DOHH2 (cell line): ENCODE data around the gene MVB12B.

Source experiments
- H3F3A ChIP-seq: fragments of 200-600 bp; sonication (generic), shearing (Covaris generic); 2 replicates; pipeline ENCODE4 v1.6.0; 2016; ENCODE audit warnings: antibody characterized with exemption, mild to moderate bottlenecking; ENCODE audit not compliant: control insufficient read depth, insufficient read depth
- H3K27ac ChIP-seq: fragments of 200-600 bp; sonication (generic); 2 replicates; pipeline ENCODE4 v1.5.1; 2014; ENCODE audit warnings: low read depth, mild to moderate bottlenecking, low read length, moderate library complexity
- H3K27me3 ChIP-seq: fragments of 200-600 bp; sonication (generic); 2 replicates; pipeline ENCODE4 v1.6.1; 2014; ENCODE audit warnings: mild to moderate bottlenecking, low read length, mixed read lengths; ENCODE audit not compliant: control insufficient read depth
- H3K36me3 ChIP-seq: fragments of 200-600 bp; sonication (generic); 2 replicates; pipeline ENCODE4 v1.6.1; 2014; ENCODE audit warnings: mild to moderate bottlenecking, low read length, moderate library complexity, mixed read lengths; ENCODE audit not compliant: control insufficient read depth
- H3K4me1 ChIP-seq: fragments of 200-600 bp; sonication (generic); 2 replicates; pipeline ENCODE4 v1.6.1; 2014; ENCODE audit warnings: mild to moderate bottlenecking, low read length, mixed read lengths; ENCODE audit not compliant: control insufficient read depth
- H3K4me2 ChIP-seq: fragments of 200-600 bp; sonication (generic); 2 replicates; pipeline ENCODE4 v1.6.0; 2014; ENCODE audit warnings: mild to moderate bottlenecking, low read length, moderate library complexity
- H3K4me3 ChIP-seq: fragments of 200-600 bp; sonication (generic); 2 replicates; pipeline ENCODE4 v1.5.1; 2014; ENCODE audit warnings: mild to moderate bottlenecking, low read length, mixed read lengths
- H3K79me2 ChIP-seq: fragments of 200-600 bp; sonication (generic); 2 replicates; pipeline ENCODE4 v1.6.1; 2014; ENCODE audit warnings: mild to moderate bottlenecking, low read length, mixed read lengths; ENCODE audit not compliant: control insufficient read depth
- H3K9me2 ChIP-seq: fragments of 200-600 bp; sonication (generic); replicated peaks from 2 replicates; pipeline ENCODE4 v1.6.1; 2014; ENCODE audit warnings: mild to moderate bottlenecking, low read length, mixed read lengths; ENCODE audit not compliant: control insufficient read depth
- H3K9me3 ChIP-seq: fragments of 200-600 bp; sonication (generic); 2 replicates; pipeline ENCODE4 v1.6.1; 2014; ENCODE audit warnings: antibody characterized with exemption, low read length, mixed read lengths; ENCODE audit not compliant: control insufficient read depth, insufficient read depth
- H4K20me1 ChIP-seq: fragments of 200-600 bp; sonication (generic); 2 replicates; pipeline ENCODE4 v1.6.0; 2014; ENCODE audit warnings: low read depth, mild to moderate bottlenecking, antibody characterized with exemption, low read length, moderate library complexity; ENCODE audit not compliant: control insufficient read depth, insufficient read depth
- CTCF ChIP-seq: fragments of 200-600 bp; sonication (generic); IDR thresholded peaks from one replicate; pipeline ENCODE4 v1.5.1; 2014; ENCODE audit warnings: antibody characterized with exemption, mild to moderate bottlenecking, low read depth, low read length; ENCODE audit not compliant: poor library complexity, severe bottlenecking
- EZH2phosphoT487 ChIP-seq: fragments of 200-600 bp; sonication (generic); IDR thresholded peaks from 2 replicates; pipeline ENCODE4 v1.6.1; 2017; ENCODE audit warnings: borderline replicate concordance, mild to moderate bottlenecking, antibody characterized with exemption, low read length, moderate library complexity, mixed read lengths

Gene MVB12B

GRCh38 chr9:126550891-126551351 is 224.3 kb downstream of the MVB12B start:
- no peak overlapping the region for H3K4me2 ChIP-seq
- H3K9me3 ChIP-seq, result no peaks in the 10 kb centered on the region

GRCh38 chr9:126551812-126552211 is 225.2 kb downstream of the MVB12B start:
- Histone ChIP-seq H3F3A (no peaks in the 10 kb centered on the region), H3K27ac (no peak overlapping the region), H3K9me3 (no peaks in the 10 kb centered on the region), H4K20me1 (no peaks in the 10 kb centered on the region), H3K9me2 (no peaks in the 10 kb centered on the region), H3K4me3 (no peak overlapping the region), H3K79me2 (no peaks in the 10 kb centered on the region), H3K4me2 (no peak overlapping the region), H3K36me3 (no peaks in the 10 kb centered on the region), H3K4me1 (no peaks in the 10 kb centered on the region), H3K27me3 (no peaks in the 10 kb centered on the region)
- TF ChIP-seq EZH2phosphoT487 (no peak), CTCF (no peak)

More at GRCh38 chr9:126550891-126551351, 224.3 kb downstream of the MVB12B start:
- Histone ChIP-seq H3K4me1 (peaks cover 2% of the 10 kb centered on the region), H3K4me3 (no peak overlapping the region), H3K27me3 (no peaks in the 10 kb centered on the region), H3F3A (no peaks in the 10 kb centered on the region), H3K79me2 (no peaks in the 10 kb centered on the region), H3K36me3 (no peaks in the 10 kb centered on the region), H4K20me1 (no peaks in the 10 kb centered on the region), H3K27ac (no peak overlapping the region), H3K9me2 (no peaks in the 10 kb centered on the region)
- no peak for TF ChIP-seq EZH2phosphoT487
- no peak for TF ChIP-seq CTCF

- Histone ChIP-seq H3K27me3 (peaks cover 9% of the 10 kb centered on the region), H4K20me1 (no peaks in the 10 kb centered on the region), H3K4me2 (no peak overlapping the region), H3F3A (no peaks in the 10 kb centered on the region), H3K4me1 (peaks cover 12% of the 10 kb centered on the region), H3K36me3 (no peaks in the 10 kb centered on the region), H3K4me3 (no peak overlapping the region), H3K9me3 (no peaks in the 10 kb centered on the region), H3K27ac (no peak overlapping the region), H3K9me2 (no peaks in the 10 kb centered on the region), H3K79me2 (no peaks in the 10 kb centered on the region)
- TF ChIP-seq EZH2phosphoT487 (no peak), CTCF (no peak)
Measured at GRCh38 chr9:126554292-126554691, 227.7 kb downstream of the MVB12B start.
